Neural cell (in vitro differentiated cells): ENCODE results near the gene ALK. TPM values are rescaled to one million over a fixed set of nuclear protein-coding genes. Genes with fewer than 3 reads are reported as not detected.

ENCODE experiments used
- polyA plus RNA-seq: library from polyadenylated mRNA; depleted of rRNA; stranded (reverse); fragments of >200 nt; gene quantifications from 2 replicates; pipeline ENCODE4 v1.2.3, GENCODE V29; 2014
- small RNA-seq, 3 experiments: library from RNA; depleted of rRNA; stranded (forward); fragments of <200 nt; gene quantifications; one replicate each; pipeline ENCODE3, GENCODE V24; 2012

The ALK gene
- polyA plus RNA-seq, 1 donor from 2014 or later, result 7.1 TPM

Small RNAs within 50 kb of the gene (small RNA-seq; reads per million reads assigned to genes)
- gene RN7SL516P, result 0 reads per million in 3 experiments

Other genes starting within 250 kb of the ALK start
- 111 and 130 TPM in 2 replicates for gene YPEL5, start 225.4 kb upstream of the ALK start, polyA plus RNA-seq